Stimulated activated CD4-positive, alpha-beta T cell treated with anti-CD3 and anti-CD28 coated beads, Interleukin-1b, Interleukin-23, amount 100 ng/mL, for 24 hours (primary cell): ENCODE results near the gene ABI3.
"Not testable (repeated sequence)": the region's sequence is repeated elsewhere in the genome, so short reads cannot be mapped to it uniquely, and the experiment has no call there.

ENCODE experiments used
- DNase-seq, 4 experiments: peaks; one replicate each; pipeline ENCODE4 v3.0.0-alpha.2; 2020; ENCODE audit warnings: low read depth in 4 of 4, low spot score in 1 of 4

ABI3 gene

GRCh38 chr17:49249890-49250522 lies 39.5 kb downstream of the ABI3 start:
- DNase-seq: no peak

GRCh38 chr17:49252148-49252695 lies 41.7 kb downstream of the ABI3 start:
- no peak for DNase-seq

GRCh38 chr17:49254066-49254465 lies 43.6 kb downstream of the ABI3 start:
- no peak for DNase-seq

- DNase-seq: no peak
Measured at GRCh38 chr17:49255125-49255524, 44.6 kb downstream of the ABI3 start.

GRCh38 chr17:49258394-49258793 lies 47.9 kb downstream of the ABI3 start:
- no peak for DNase-seq

GRCh38 chr17:49259663-49260010 lies 49.1 kb downstream of the ABI3 start:
- no peak for DNase-seq

GRCh38 chr17:49260011-49260816 lies 49.7 kb downstream of the ABI3 start:
- peak; percentile 13 to 46 (median 26) for DNase-seq

- no peak for DNase-seq
Measured at GRCh38 chr17:49260817-49261291, 50.3 kb downstream of the ABI3 start.

GRCh38 chr17:49261540-49261939 lies 51.0 kb downstream of the ABI3 start:
- DNase-seq: not testable (repeated sequence)

GRCh38 chr17:49266233-49266632 lies 55.7 kb downstream of the ABI3 start:
- no peak for DNase-seq

- no peak for DNase-seq
Measured at GRCh38 chr17:49267912-49268311, 57.4 kb downstream of the ABI3 start.

GRCh38 chr17:49269356-49269755 lies 58.8 kb downstream of the ABI3 start:
- no peak for DNase-seq
